H1 (cell line): Measurements from ENCODE around the gene PTAR1. TPM values are rescaled to one million over a fixed set of nuclear protein-coding genes. Genes with fewer than 3 reads are reported as not detected.

ENCODE experiments used
- BACH1 ChIP-seq: IDR thresholded peaks from 2 replicates; pipeline ENCODE4 v1.6.1; 2012; ENCODE audit warnings: low read length, improper control_type of control experiment
- BCL11A ChIP-seq, 2 experiments: IDR thresholded peaks; one replicate each; pipeline ENCODE4 v1.6.1; 2011; ENCODE audit warnings: low read depth in 2 of 2, low read length in 2 of 2, mild to moderate bottlenecking in 2 of 2
- BRCA1 ChIP-seq: IDR thresholded peaks from 2 replicates; pipeline ENCODE4 v1.6.1; 2012; ENCODE audit warnings: low read depth, low read length, improper control_type of control experiment
- CEBPB ChIP-seq: IDR thresholded peaks from 2 replicates; pipeline ENCODE4 v1.6.1; 2012; ENCODE audit warnings: low read depth, low read length
- CHD1 ChIP-seq: IDR thresholded peaks from 2 replicates; pipeline ENCODE4 v1.6.1; 2012; ENCODE audit warnings: low read depth, low read length, improper control_type of control experiment
- CHD2 ChIP-seq: IDR thresholded peaks from 2 replicates; pipeline ENCODE4 v1.6.1; 2012; ENCODE audit warnings: low read length, improper control_type of control experiment
- EP300 ChIP-seq, 2 experiments: IDR thresholded peaks; 1 replicate in 1 of 2; 2 replicates in 1 of 2; pipeline ENCODE4 v1.6.1; 2011 to 2012; ENCODE audit warnings: low read depth in 2 of 2, low read length in 2 of 2, mild to moderate bottlenecking in 2 of 2, borderline replicate concordance in 1 of 2, inconsistent platforms in 1 of 2, moderate library complexity in 1 of 2
- FOSL1 ChIP-seq: IDR thresholded peaks from 2 replicates; pipeline ENCODE4 v1.6.1; 2011; ENCODE audit warnings: mild to moderate bottlenecking, low read depth, low read length, moderate library complexity; ENCODE audit not compliant: insufficient read depth
- GABPA ChIP-seq: IDR thresholded peaks from 2 replicates; pipeline ENCODE4 v1.6.1; 2011; ENCODE audit warnings: mild to moderate bottlenecking, low read length, moderate library complexity, borderline replicate concordance; ENCODE audit not compliant: insufficient read depth
- HDAC2 ChIP-seq, 2 experiments: fragments of 300-600 bp in 1 of 2; sonication (generic) in 1 of 2; IDR thresholded peaks; 2 replicates each; pipeline ENCODE4 v1.6.1; 2011 to 2012; ENCODE audit warnings: low read depth in 2 of 2, low read length in 2 of 2, mild to moderate bottlenecking in 2 of 2, moderate library complexity in 2 of 2, borderline replicate concordance in 1 of 2, inconsistent platforms in 1 of 2
- JUND ChIP-seq: IDR thresholded peaks from 2 replicates; pipeline ENCODE4 v1.6.1; 2011; ENCODE audit warnings: mild to moderate bottlenecking, improper control_type of control experiment, low read length
- KDM1A ChIP-seq: fragments of 200-600, 300-600 bp; sonication (generic); IDR thresholded peaks from 2 replicates; pipeline ENCODE4 v1.7.1; 2016; ENCODE audit warnings: mild to moderate bottlenecking, low read length, borderline replicate concordance
- KDM4A ChIP-seq: IDR thresholded peaks from one replicate; pipeline ENCODE4 v1.7.1; 2012; ENCODE audit warnings: low read depth, mild to moderate bottlenecking, moderate library complexity, low read length, inconsistent platforms; ENCODE audit not compliant: severe bottlenecking
- NRF1 ChIP-seq: IDR thresholded peaks from 2 replicates; pipeline ENCODE4 v1.6.1; 2011; ENCODE audit warnings: mild to moderate bottlenecking, low read depth, low read length, improper control_type of control experiment
- PHF8 ChIP-seq: fragments of 200-600 bp; sonication (generic); conservative IDR thresholded peaks from 2 replicates; pipeline ENCODE4 v1.7.1; 2012; ENCODE audit warnings: low read depth, mild to moderate bottlenecking, inconsistent platforms, low read length, moderate library complexity
- RNF2 ChIP-seq: fragments of 200-900, 300-1000 bp; sonication (generic); IDR thresholded peaks from 2 replicates; pipeline ENCODE4 v1.7.1; 2016; ENCODE audit warnings: borderline replicate concordance, low read depth, mild to moderate bottlenecking, antibody characterized with exemption, low read length; ENCODE audit not compliant: poor library complexity, severe bottlenecking; ENCODE audit errors: missing control alignments
- SIN3A ChIP-seq, 2 experiments: IDR thresholded peaks in 1 of 2; conservative IDR thresholded peaks in 1 of 2; 2 replicates each; pipeline ENCODE4 v1.6.1; 2011 to 2012; ENCODE audit warnings: low read length in 2 of 2, improper control_type of control experiment in 1 of 2, low read depth in 1 of 2, mild to moderate bottlenecking in 1 of 2
- SIRT6 ChIP-seq: IDR thresholded peaks from one replicate; pipeline ENCODE4 v1.7.1; 2012; ENCODE audit warnings: low read length, inconsistent platforms
- SRF ChIP-seq: IDR thresholded peaks from 2 replicates; pipeline ENCODE4 v1.6.1; 2011; ENCODE audit warnings: mild to moderate bottlenecking, low read depth, low read length, moderate library complexity
- TAF1 ChIP-seq: IDR thresholded peaks from 2 replicates; pipeline ENCODE4 v1.6.1; 2011; ENCODE audit warnings: mild to moderate bottlenecking, low read depth, low read length
- TAF7 ChIP-seq: optimal IDR thresholded peaks from 2 replicates; pipeline ENCODE3; 2011; ENCODE audit warnings: low read depth, mild to moderate bottlenecking, inconsistent platforms, low read length, moderate library complexity, borderline replicate concordance
- TBP ChIP-seq: IDR thresholded peaks from 2 replicates; pipeline ENCODE4 v1.6.1; 2011; ENCODE audit warnings: low read depth, low read length, improper control_type of control experiment
- TCF12 ChIP-seq: IDR thresholded peaks from 2 replicates; pipeline ENCODE4 v1.6.1; 2011; ENCODE audit warnings: low read depth, mild to moderate bottlenecking, low read length
- ZNF274 ChIP-seq: IDR thresholded peaks from 2 replicates; pipeline ENCODE4 v1.7.0; 2012; ENCODE audit warnings: low read length, borderline replicate concordance; ENCODE audit errors: extremely low read depth
- polyA plus RNA-seq, 7 experiments: library from polyadenylated mRNA; depleted of rRNA in 3 of 7; stranded (reverse) in 5 of 7; unstranded in 2 of 7; fragments of >200 nt in 5 of 7; fragments of 200-250 nt in 2 of 7; gene quantifications; 1 replicate in 5 of 7; 2 replicates in 1 of 7; 4 replicates in 1 of 7; pipeline versions ENCODE4 v1.2.1 to v1.2.3, GENCODE V29; 2011 to 2013; ENCODE audit warnings: missing spikeins in 2 of 7, mixed read lengths in 2 of 7
- total RNA-seq: library from RNA; stranded (reverse); fragmentation: NEBNext Ultra II Directional; extraction: Animal tissue kit (Norgen Biotek cat#: 25700); gene quantifications from 2 replicates; pipeline ENCODE4 v1.2.1, GENCODE V29; 2021

The PTAR1 gene
- total and polyA plus RNA-seq, 2 of the 8 experiments (the other 6 are each of a cell fraction or from before 2014, with no cell fraction given): 19.5 to 84.9 TPM

DNA sequence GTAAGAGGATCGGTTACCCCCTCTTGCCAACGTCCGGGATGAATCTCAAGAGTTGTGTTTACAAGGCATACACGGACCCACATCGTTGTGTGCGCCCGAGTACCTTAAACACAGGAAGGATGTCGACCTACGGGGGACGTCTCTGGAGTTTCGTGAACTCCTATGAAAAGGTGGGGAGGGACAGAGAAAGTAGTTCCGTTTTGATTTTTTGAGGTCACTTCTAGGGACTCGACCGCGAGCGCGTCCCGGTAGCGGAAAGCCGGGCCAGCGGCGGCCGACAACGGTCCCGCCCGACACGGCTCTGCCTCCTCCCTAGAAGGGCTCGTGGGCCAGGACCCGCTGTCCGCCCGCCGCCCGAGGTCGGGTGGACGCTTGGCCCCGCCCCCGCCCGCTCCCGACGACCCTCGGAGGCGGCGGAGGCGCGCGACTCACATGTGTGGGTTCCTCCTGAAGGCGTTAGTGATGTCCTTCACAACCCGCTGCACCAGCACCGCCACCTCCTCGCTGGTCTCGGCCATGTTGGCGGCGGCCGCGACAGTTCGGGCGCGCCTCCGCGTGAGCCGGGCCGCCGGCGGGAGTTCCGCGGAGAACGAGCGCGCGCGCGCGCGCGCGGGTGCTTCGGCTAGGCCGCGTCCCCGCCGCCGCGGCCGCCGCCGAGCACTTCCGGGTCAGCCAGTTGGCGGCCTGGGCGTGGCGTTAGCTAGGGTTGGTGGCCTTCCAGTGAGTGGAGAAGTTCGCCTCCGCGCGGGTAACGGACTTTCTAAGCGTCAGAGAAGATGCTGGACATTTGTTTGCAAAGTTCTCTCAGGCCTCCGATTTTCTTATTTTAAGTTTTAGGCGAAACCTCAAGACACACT lies at the start of gene PTAR1 (continued):
- TF ChIP-seq GABPA (peak; percentile 90), KDM4A (peak; percentile 69), SRF (no peak), PHF8 (peak; percentile 81; the same call in 1 of the 2 replicates), BCL11A (IDR thresholded peaks at IDR 0.05; ENCODE audit: low read depth in 2 of 2, low read length in 2 of 2) (no peak), ZNF274 (no peak), EP300 (IDR thresholded peaks at IDR 0.05; ENCODE audit: borderline replicate concordance in 1 of 2, low read depth in 2 of 2, low read length in 2 of 2) (peak in 1 of 2 experiments; percentile 98; a peak in 2 of 3 replicates), KDM1A (no peak), CHD2 (peak; percentile 76), BACH1 (no peak), CHD1 (no peak), BRCA1 (no peak), TAF1 (peak; percentile 96), HDAC2 (IDR thresholded peaks at IDR 0.05; ENCODE audit: borderline replicate concordance in 1 of 2, low read depth in 2 of 2, low read length in 2 of 2) (no peak), TCF12 (no peak), FOSL1 (no peak), CEBPB (no peak), TBP (peak; percentile 79; the same call in 1 of the 2 replicates), NRF1 (peak; percentile 29), TAF7 (peak; percentile 93), SIN3A (conservative IDR thresholded peaks at IDR 0.05 in 1 of 2, IDR thresholded peaks at IDR 0.05 in 1 of 2; ENCODE audit: low read depth in 1 of 2, low read length in 2 of 2) (0 out of 4 replicates have a peak, but pooled peaks have one; percentile 17 to 61), JUND (no peak), SIRT6 (no peak), RNF2 (no peak)
